Measurements from ENCODE around the gene PTGS2.

DNA sequence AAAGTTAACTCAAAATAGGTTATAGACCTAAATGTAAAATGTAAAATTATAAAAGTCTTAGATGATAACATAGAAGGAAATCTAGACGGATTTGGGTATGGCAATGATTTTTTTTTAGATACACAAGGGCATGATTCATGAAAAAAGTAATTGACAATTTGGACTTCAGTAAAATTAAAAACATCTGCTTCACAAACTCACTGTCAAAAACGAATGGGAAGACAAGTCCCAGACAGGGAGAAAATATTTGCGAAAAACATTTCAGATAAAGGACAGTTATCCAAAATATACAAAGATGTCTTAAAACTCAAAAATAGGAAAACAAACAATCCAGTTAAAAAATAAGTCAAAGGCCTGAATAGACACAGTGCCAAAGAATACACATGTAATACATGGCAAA lies 9.7 kb upstream of the PTGS2 start:
- TF ChIP-seq, protein P1, sequence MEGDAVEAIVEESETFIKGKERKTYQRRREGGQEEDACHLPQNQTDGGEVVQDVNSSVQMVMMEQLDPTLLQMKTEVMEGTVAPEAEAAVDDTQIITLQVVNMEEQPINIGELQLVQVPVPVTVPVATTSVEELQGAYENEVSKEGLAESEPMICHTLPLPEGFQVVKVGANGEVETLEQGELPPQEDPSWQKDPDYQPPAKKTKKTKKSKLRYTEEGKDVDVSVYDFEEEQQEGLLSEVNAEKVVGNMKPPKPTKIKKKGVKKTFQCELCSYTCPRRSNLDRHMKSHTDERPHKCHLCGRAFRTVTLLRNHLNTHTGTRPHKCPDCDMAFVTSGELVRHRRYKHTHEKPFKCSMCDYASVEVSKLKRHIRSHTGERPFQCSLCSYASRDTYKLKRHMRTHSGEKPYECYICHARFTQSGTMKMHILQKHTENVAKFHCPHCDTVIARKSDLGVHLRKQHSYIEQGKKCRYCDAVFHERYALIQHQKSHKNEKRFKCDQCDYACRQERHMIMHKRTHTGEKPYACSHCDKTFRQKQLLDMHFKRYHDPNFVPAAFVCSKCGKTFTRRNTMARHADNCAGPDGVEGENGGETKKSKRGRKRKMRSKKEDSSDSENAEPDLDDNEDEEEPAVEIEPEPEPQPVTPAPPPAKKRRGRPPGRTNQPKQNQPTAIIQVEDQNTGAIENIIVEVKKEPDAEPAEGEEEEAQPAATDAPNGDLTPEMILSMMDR (IDR thresholded peaks at IDR 0.05; ENCODE audit: insufficient read depth, low read length, poor library complexity, severe bottlenecking): no peak
- TF ChIP-seq EZH2phosphoT487 (conservative IDR thresholded peaks at IDR 0.05; ENCODE audit: low read length): no peak
